K562 (cell line): ENCODE data around the gene LITAF. TPM values are rescaled to one million over a fixed set of nuclear protein-coding genes. Genes with fewer than 3 reads are reported as not detected.

Experiments used
- BCOR ChIP-seq: fragments of 450-650 bp; IDR thresholded peaks from 2 replicates; pipeline ENCODE4 v1.6.1; 2016
- CCNT2 ChIP-seq: IDR thresholded peaks from 2 replicates; pipeline ENCODE4 v1.6.1; 2011; ENCODE audit warnings: borderline replicate concordance, low read depth, mild to moderate bottlenecking, moderate library complexity, mixed read lengths, low read length; ENCODE audit not compliant: insufficient read length; ENCODE audit errors: extremely low read depth
- CHAMP1 ChIP-seq: fragments of 450-650 bp; IDR thresholded peaks from 2 replicates; pipeline ENCODE4 v1.6.1; 2016; ENCODE audit warnings: mild to moderate bottlenecking
- CHCHD3 ChIP-seq: fragments of 250-450 bp; sonication (Bioruptor Pico); IDR thresholded peaks from 2 replicates; pipeline ENCODE4 v2.1.2; 2022; ENCODE audit warnings: mild to moderate bottlenecking
- E2F8 ChIP-seq: fragments of 450-650 bp; IDR thresholded peaks from 2 replicates; pipeline ENCODE4 v1.7.1; 2018; ENCODE audit warnings: mild to moderate bottlenecking, low read depth; ENCODE audit not compliant: partially characterized antibody
- HEY1 ChIP-seq: fragments of 250-450 bp; sonication (Bioruptor Pico); IDR thresholded peaks from 2 replicates; pipeline ENCODE4 v1.5.0; 2020; ENCODE audit warnings: mild to moderate bottlenecking, moderate library complexity, borderline replicate concordance
- MAZ ChIP-seq, 2 experiments: fragments of 450-650 bp in 1 of 2; sonication (generic) in 1 of 2; formaldehyde crosslinking; IDR thresholded peaks in 1 of 2; conservative IDR thresholded peaks in 1 of 2; 2 replicates each; pipeline versions ENCODE4 v1.4.0 to v1.5.0; 2020; ENCODE audit warnings: mild to moderate bottlenecking in 1 of 2, missing genetic modification reagents in 1 of 2
- MCM3 ChIP-seq: fragments of 450-650 bp; IDR thresholded peaks from 2 replicates; pipeline ENCODE4 v1.6.1; 2016
- MYNN ChIP-seq, 2 experiments: sonication (generic); formaldehyde crosslinking in 1 of 2; IDR thresholded peaks; 2 replicates each; pipeline versions ENCODE4 v1.5.0 to v1.6.1; 2016 to 2020; ENCODE audit warnings: antibody characterized with exemption in 1 of 2, missing genetic modification reagents in 1 of 2
- NCOA6 ChIP-seq: fragments of 450-650 bp; IDR thresholded peaks from 2 replicates; pipeline ENCODE4 v1.6.1; 2017; ENCODE audit warnings: mild to moderate bottlenecking
- OTX1 ChIP-seq: fragments of 450-650 bp; formaldehyde crosslinking; IDR thresholded peaks from 2 replicates; pipeline ENCODE4 v1.4.0; 2022; ENCODE audit warnings: mild to moderate bottlenecking
- RBM15 ChIP-seq: fragments of 200-400 bp; formaldehyde crosslinking; IDR thresholded peaks from 2 replicates; pipeline ENCODE4 v1.6.1; 2018; ENCODE audit warnings: mild to moderate bottlenecking, low read length, moderate library complexity; ENCODE audit not compliant: insufficient read depth
- STAG1 ChIP-seq: sonication (generic); formaldehyde crosslinking; IDR thresholded peaks from 2 replicates; pipeline ENCODE4 v1.5.0; 2020; ENCODE audit warnings: missing genetic modification reagents, borderline replicate concordance
- XRCC3 ChIP-seq: fragments of 450-650 bp; IDR thresholded peaks from 2 replicates; pipeline ENCODE4 v1.6.1; 2017; ENCODE audit warnings: mild to moderate bottlenecking, moderate library complexity
- YBX1 ChIP-seq: fragments of 450-650 bp; IDR thresholded peaks from 2 replicates; pipeline ENCODE4 v1.7.1; 2016; ENCODE audit warnings: mild to moderate bottlenecking
- ZBTB11 ChIP-seq, 3 experiments: fragments of 200-800 bp in 1 of 3; fragments of 250-450 bp in 1 of 3; fragments of 450-650 bp in 1 of 3; sonication (Bioruptor Pico) in 1 of 3; sonication (Bioruptor generic) in 1 of 3; formaldehyde crosslinking in 1 of 3; IDR thresholded peaks; 2 replicates each; pipeline versions ENCODE4 v1.6.1 to v1.8.0; 2016 to 2022; ENCODE audit warnings: mild to moderate bottlenecking in 2 of 3, missing genetic modification characterization in 2 of 3, missing compliant biosample characterization in 1 of 3, moderate library complexity in 1 of 3
- ZFP91 ChIP-seq: sonication (generic); formaldehyde crosslinking; IDR thresholded peaks from 2 replicates; pipeline ENCODE4 v1.8.0; 2022; ENCODE audit warnings: mild to moderate bottlenecking, missing genetic modification reagents
- ZFX ChIP-seq: sonication (generic); formaldehyde crosslinking; IDR thresholded peaks from 2 replicates; pipeline ENCODE4 v1.8.0; 2022; ENCODE audit warnings: mild to moderate bottlenecking, missing genetic modification reagents, moderate library complexity
- polyA plus RNA-seq, 8 experiments: library from polyadenylated mRNA; depleted of rRNA in 4 of 8; stranded (reverse) in 5 of 8; unstranded in 3 of 8; fragments of >200 nt; fragmentation: Nextera tagmentation in 2 of 8; fragmentation: Illumina TruSeq in 1 of 8; extraction: Ambion mirVana in 2 of 8; extraction: Trizol in 1 of 8; gene quantifications; 2 replicates each; pipeline versions ENCODE4 v1.2.1 to v1.2.3, GENCODE V29; 2011 to 2014; ENCODE audit warnings: inconsistent platforms in 1 of 8, missing spikeins in 1 of 8
- total RNA-seq, 7 experiments: library from RNA; depleted of rRNA in 6 of 7; stranded (reverse); fragments of >200 nt in 6 of 7; fragmentation: Illumina TruSeq in 2 of 7; extraction: Trizol in 2 of 7; gene quantifications; 2 replicates each; pipeline versions ENCODE4 v1.2.1 to v1.2.3, GENCODE V29; 2011 to 2021; ENCODE audit warnings: low replicate concordance in 1 of 7

Gene LITAF
- total and polyA plus RNA-seq, 9 of the 15 experiments (the other 6 are each of a cell fraction or from before 2014, with no cell fraction given), result 4.1 to 17.8 (median 11.9) TPM

GRCh38 chr16:11627822-11628457 is 41.2 kb upstream of the LITAF start (continued):
- no peak for TF ChIP-seq CHAMP1
- no peak for TF ChIP-seq MCM3
- no peak for TF ChIP-seq STAG1 (CRISPR knock-in tag)
- TF ChIP-seq MYNN (IDR thresholded peaks at IDR 0.05), result no peak
- no peak for TF ChIP-seq MYNN (CRISPR knock-in tag; IDR thresholded peaks at IDR 0.05)
- TF ChIP-seq XRCC3, result no peak
- TF ChIP-seq E2F8, result no peak
- 0 out of 4 replicates have a peak, but pooled peaks of 1 of the 2 experiments have one; percentile 22 for TF ChIP-seq MAZ (CRISPR knock-in tag; conservative IDR thresholded peaks at IDR 0.05 in 1 of 2, IDR thresholded peaks at IDR 0.05 in 1 of 2)
- TF ChIP-seq CCNT2, result no peak
- no peak for TF ChIP-seq NCOA6
- no peak for TF ChIP-seq YBX1
- no peak for TF ChIP-seq OTX1 (CRISPR knock-in tag)
- TF ChIP-seq ZFX (CRISPR knock-in tag), result peak; percentile 36
- no peak for TF ChIP-seq ZFP91 (CRISPR knock-in tag)
- no peak for TF ChIP-seq HEY1
- TF ChIP-seq ZBTB11 (CRISPR knock-in tag; IDR thresholded peaks at IDR 0.05), result no peak
- no peak for TF ChIP-seq RBM15
- TF ChIP-seq CHCHD3 (CRISPR knock-in tag), result no peak
- no peak for TF ChIP-seq BCOR
